GM18858 (cell line): ENCODE measurements around the gene COL23A1.

ENCODE experiments used
- ATAC-seq: cut with Tn5 transposase; IDR thresholded peaks from one replicate; pipeline ENCODE4 v1.9.1; 2021; ENCODE audit not compliant: unreplicated experiment

The COL23A1 gene

DNA sequence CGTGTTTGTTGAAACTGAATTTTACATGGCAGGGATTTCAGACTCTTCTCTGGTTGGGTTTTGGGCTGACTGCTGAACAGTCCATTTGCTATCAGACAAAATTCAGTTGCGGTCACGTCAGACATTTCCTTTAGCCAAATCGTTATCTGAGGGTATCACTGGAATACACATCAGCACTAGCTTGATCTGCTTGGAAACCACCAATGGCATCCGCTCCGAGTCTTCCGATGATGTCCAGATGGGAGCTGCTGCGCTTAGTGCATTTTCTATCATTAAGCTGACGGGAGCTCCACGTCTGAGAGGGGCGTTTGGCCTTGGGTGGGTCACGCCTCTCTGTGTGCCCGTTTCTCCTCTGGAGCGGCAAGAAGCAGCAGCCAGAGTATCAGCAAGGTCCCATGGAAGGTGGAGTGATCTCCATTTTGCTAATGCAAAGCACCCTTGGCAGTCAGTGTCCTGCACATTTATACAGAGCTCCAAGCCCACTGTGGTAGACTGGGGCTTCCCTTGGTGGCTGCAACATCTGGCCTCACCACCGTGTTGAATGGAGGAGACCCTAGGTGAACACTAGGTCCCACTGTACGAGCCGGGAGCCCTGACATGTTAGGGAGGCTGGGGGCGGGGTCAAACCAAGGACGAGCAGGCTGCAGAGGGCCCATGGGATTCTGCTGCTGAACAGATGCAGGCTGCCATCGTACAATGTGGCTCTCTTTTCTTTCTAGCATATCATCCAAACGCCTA is 223.0 kb downstream of the COL23A1 start:
- ATAC-seq, result no peak

DNA sequence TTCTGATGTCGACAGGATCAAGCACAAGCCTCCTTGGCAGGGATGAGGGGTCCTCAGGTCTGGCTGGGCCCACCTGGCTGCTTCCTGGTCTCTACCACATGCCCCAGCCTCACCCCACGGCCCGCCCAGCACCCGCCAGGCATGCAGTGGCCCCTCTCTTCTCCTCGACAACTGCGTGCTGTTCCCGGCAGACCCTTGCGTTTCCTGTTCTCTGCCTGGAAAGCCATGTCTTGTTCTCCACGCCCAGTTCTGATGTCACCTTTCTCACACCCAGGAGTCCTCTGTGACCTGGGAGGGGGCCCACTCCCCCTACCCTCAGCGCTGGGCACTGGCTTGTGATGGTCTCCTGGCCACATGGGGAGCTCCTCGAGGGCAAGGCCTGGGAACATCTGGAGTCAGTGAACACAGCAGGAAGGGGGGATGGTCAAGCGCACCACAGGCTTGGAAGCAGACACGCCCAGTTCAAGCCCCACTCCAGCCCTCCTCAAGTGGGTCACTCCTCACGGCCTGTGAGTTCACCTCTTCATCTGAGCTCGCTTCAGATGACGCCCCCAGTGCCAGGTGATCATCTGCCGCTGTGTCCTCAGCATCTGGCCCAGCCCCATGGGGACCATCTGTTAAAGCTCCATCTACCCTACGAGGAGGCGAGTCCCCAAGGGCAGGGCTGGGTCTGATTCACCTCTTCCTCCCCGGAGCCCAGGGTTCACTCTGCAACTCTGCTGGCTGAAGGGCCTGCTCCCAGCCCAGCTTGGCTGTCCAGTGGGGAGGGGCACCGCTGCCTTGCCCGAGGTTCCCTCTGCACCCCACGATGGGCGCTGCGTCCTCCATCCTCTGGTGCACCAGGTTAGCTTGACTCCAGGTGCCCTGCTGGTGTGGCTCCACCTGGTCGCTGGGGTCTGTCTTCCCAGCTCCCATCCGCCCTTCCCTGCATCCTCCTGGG is 224.4 kb downstream of the COL23A1 start:
- no peak for ATAC-seq

DNA sequence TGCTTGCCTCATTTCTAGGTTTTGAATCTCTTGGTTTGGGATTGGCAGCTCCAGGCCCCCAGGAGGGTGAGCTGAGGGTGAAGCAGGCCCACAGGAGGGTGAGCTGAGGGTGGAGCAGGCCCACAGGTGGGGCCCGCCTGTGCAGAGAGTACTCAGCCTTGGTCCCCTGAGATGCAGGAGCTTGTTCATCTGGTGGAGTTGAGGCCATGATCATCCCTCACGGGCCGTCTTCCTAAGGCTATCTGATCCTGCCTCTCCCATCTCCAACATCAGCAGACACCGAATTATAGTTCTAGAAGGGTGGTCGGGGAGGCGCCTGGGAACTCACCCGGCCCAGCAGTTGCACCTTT is 225.9 kb downstream of the COL23A1 start:
- no peak for ATAC-seq

DNA sequence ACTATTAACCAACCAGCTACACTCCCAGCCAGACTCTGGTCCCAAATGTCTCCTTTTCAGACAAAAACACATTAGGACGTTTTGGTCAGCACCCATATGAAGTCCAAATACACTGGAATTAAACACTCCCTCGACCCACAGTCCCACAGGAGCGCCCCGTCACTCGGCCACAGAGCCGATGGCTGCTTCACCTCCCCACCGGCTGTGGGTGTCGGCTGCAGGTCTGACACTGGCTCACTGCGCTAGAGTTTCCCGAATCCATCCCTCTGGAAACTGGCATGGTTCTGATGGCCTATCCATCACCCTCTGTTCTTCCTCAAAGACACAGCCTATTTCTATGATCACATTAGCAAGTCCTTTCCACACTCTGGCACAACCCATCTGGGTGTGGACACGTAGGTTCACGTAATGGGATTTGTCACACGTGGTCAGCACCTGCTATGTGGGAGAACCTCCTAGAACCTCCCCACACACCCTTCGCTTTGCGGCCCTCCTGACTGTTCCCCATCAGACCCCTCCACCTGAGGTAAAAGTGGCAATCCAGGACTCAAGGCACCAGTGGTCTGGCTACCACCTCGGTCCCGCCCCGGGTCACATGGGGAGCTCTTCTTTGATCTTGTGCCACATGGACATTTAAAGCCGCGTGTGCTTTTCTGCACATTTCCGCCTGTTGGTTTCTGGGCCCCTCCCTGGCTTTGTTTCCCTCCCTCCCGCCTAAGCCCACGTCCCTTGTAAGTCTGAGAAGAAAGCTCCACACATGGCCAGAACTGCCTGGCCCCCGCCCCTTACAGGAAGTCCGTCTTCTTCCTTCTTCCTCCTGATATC is 226.5 kb downstream of the COL23A1 start:
- no peak for ATAC-seq

DNA sequence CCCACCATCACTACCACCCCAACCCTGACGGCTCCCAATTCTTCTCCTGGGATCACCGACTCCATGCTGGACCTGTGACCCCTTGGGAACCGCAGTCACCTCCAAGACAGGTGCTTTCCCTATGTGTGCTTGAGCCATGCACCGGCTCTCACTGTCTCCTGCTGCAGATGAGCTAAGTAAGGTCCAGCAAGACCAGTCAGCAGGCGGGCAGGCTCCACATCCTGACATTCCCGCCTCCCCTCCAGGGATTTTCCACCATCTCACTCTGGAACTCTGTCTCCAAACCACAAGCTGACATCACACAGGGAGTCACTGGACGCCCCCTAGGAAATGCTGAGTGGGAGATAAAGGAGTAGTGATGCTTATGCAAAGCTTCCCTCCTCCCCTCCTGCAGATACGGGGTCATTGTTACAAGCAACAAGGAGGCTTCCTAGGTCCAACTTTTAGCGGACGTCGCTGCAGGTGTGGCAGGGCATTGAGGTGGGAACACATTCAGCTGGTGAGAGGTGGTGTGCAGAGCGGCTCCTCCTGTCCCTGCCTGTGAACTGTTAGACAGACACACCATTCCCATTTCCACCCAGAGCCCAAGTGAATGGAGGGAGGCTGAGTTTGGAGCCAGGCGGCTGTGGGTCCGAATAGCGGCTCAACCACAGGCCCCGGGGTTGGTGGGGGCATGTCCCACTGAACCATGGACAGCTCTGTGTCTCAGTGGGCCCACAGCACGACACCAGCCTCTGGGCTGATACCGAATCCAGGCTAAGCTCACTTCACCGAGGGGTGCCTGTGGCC is 228.3 kb downstream of the COL23A1 start:
- no peak for ATAC-seq

DNA sequence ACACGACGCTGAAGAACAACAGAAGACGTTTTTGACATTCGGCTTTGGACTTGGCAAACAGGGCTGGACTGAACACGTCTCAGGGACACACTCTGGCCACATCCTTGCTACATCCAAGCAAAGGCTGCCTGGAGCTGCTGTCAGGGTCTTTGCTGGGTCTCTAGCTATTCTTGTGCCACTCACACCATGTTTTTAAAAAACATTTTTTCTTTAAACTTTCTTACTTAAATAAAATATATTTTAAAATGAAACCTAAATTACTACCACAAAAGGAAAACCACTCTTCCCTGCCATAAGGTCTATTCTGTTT is 229.3 kb downstream of the COL23A1 start:
- no peak for ATAC-seq

DNA sequence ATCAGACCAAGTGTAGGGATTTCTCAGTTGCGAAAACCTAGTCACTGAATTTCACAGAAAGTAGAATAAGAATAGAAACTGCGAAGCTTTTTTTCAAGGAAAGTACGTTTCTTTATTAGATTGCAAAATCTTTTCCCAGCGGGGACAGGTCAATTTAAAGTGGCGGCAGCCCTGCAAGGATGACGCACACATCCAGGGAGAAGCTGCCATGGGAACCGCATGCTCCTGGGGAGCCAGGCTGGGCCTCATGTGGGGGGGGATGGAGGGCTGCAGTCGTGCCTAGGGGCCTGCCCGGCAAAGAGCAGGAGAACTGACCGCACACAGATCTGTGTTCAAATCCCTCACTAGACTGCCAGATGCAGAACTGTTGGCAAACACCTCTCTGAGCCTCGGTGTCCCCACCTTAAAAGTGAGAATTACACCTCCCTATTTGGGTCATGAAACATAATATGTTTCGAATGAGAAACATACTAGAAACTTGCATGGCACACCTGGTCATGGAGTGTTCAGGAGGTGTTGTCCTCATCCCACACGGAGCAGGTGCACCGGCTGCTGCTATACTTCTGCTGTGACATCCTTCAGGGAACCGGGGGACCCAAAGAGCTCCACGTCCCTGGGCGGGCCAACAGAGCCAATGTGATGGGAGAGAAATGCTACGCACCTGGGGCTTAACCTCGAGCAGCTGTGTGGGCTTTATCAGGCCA is 229.8 kb downstream of the COL23A1 start:
- ATAC-seq, result no peak

DNA sequence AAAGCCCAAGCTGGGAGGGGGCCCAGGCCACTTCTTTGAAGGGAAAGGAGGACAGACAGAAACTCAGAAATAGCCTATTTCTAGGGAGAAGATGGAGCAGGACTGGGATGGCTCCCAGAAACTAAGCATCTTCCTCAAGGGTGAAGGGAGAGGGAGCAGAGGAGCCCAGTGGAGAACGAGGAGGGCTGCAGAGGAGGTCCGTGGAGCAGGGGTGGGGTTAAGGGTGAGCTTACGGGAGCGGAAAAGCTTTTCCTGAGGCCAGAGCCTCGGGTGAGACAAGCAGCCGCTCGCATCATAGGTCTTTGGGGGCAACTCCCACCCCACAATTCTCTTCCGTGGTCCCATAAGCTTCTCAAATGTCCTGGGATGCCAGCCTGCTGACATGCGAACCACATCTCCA is 230.5 kb downstream of the COL23A1 start:
- ATAC-seq, result no peak

DNA sequence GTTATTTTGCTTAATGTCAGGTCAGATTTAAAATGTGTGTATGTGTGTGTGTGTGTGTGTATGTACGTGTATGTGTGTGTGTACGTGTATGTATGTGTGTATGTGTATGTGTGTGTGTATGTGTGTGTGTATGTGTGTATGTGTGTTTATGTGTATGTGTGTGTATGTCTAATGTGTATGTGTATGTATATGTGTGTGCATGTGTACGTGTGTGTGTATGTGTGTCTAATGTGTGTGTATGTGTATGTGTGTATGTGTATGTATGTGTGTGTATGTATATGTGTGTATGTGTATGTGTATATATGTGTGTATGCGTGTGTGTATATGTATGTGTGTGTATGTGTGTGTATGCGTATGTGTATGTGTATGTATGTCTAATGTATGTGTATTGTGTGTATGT is 232.5 kb downstream of the COL23A1 start:
- ATAC-seq, result no peak

DNA sequence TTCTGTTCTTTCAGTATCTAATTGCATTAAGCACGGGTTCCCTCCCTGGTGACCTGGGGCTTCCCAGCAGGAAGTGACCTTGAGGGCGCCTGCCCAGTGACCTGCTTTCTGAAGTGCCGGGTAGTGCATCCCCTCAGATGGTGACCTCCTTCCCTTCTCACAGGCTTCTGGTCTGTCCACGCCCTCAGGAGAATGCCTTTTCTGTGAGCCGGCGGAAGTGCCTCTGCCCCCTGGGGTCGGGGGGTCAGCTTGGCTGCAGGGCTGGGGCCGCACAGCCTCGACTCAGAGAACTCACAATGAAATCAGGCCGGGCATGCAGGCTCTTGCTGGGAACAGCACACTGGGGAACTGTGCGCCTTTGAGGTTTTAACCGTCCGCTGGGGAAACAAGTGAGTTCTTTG is 233.1 kb downstream of the COL23A1 start:
- no peak for ATAC-seq

DNA sequence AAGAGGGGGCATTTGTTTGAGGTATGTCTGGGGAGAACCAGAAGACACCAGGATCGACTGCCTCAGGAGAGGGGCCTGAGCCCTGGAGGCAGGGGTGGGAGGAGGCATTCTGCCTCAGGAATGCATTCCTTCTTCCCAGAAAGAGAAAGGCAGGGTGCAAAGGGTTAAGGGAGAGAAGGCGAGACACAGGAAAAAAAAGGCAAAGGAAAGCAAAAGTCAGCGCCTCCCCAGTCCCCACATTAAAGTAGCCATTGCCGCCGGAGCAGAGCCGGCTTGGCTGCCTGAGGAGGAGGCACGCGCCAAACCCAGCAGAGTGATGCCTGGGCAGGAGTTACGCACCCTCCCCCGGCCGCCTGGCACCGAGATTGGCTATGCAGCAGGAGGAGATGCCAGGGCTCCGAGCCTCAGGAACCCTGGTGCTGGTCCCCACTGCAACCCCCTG is 233.7 kb downstream of the COL23A1 start:
- ATAC-seq, result no peak

DNA sequence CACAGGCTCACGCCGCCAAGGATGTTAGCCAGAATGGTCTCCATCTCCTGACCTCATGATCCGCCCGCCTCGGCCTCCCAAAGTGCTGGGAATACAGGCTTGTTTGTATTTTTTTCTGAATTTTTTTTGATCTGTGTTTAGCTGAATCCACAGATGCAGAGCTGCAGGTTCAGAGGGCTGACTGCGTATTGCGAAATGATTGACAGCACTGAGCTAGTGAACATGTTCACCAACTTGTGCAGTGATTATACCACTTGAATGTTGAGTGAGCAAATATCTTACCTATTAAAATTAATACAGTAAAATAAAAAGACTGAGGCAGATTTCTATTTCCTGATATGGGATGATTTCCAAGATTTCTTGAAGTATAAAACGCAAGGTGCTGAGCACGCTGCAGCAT is 234.5 kb downstream of the COL23A1 start:
- ATAC-seq, result no peak

DNA sequence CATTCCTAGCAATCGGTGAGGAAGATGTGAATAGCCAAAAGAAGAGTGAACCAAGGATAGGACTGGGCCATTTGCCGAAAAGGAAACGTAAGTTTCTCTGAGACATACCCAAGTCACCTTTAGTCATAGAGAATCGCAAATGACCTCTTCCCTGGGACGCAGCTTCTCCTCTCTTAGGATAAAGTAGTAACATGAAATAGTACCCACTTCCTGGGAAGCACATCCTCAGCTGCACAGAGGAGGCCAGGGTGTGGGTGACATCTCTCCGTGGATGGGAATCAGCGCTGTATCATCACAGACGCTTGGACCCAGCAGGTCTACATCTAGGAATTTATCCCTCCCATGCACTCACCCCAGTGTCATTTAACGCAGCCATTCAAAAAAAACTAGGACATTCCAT is 236.7 kb downstream of the COL23A1 start:
- no peak for ATAC-seq

DNA sequence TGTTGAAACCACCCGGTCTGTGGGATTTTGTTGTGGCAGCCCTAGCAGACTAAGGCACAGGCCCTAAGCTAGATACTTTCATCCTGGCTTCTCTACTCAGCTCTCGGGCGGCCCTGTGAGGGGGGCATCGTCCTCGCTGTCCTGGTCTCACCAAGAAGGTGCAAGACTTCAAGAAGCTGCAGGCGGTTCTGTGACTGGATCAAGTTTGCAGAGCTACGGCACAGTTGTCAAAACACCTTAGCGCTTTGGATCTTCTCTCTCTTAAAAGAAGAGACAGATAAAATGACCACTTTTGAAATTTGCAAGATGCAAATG is 238.2 kb downstream of the COL23A1 start:
- no peak for ATAC-seq

DNA sequence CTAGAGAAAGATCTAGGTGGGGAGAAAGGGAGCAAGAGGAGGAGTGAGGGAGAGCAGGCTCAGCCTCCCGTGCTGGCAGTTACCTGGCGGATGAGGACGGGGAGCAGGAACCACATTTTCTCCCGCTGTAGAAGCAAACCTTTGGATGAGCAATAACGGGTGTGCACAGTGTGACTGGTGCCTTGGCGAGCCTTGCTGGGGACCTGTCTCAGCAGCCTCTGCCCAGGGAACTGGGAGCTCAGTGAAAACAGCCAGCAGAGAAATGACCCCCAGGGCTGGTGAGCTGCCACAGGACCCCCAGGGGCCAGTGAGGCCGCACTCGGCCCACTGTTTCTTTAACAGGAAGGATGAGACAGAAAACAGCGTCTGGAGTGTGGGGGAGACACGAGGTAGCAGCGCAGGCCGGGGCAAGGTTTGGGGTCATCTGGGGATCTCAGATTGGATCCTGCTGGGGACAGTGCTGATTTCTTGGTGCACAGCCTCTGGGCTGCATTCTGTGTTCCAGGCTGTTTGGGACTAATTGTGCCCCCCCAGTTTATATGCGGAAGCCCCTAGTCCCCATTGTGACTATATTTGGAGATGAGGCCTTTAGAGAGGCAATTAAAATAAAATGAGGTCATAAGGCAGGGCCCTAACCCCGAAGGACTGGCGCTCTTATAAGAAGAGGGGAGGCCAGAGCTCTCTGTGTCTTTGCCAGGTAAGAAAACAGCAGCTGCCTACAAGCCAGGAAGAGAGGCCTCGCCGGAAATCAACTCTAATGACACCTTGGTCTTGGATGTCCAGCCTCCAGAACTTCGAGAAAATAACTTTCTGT is 238.8 kb downstream of the COL23A1 start:
- ATAC-seq, result no peak

DNA sequence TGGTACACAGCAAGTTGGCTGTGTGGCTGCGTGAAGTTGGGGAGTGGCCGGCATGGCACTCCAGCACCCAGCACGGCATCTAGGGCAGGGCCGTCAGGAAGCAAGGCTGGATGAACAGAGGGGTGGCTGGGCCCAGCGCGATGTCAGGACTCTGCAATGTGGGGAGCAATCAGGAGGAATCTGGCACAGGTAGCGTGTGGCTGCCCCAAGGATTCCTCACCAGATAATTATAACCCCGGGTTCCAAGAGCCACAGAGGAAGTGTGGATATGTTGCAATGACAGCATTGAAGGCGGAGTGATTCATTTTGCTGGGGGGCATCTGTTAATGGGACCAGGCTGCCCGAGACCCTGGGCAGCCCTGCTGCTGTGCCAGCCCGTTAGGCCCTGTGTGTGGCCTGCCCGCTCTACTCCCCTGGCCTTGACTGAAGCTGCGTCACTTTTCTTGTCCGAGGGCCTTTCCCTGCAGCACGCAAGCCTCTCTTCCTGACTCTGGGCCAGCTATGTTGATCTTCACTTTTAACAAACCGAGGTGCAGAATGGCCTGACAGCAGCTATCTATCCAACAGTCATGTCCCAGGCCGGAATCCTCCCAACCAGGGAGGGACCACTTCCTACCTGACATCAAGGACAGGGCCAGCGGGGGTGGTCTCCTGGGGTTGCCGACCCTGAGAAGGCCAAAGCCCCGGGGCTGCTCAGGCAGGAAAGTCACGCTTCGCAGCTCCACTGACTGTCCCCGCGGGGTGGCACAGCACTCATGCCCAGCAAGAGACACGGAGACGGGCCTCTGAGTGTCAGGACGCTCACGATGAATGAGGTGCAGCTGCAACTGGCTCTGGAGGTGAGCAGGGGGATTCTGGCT is 239.6 kb downstream of the COL23A1 start:
- no peak for ATAC-seq

DNA sequence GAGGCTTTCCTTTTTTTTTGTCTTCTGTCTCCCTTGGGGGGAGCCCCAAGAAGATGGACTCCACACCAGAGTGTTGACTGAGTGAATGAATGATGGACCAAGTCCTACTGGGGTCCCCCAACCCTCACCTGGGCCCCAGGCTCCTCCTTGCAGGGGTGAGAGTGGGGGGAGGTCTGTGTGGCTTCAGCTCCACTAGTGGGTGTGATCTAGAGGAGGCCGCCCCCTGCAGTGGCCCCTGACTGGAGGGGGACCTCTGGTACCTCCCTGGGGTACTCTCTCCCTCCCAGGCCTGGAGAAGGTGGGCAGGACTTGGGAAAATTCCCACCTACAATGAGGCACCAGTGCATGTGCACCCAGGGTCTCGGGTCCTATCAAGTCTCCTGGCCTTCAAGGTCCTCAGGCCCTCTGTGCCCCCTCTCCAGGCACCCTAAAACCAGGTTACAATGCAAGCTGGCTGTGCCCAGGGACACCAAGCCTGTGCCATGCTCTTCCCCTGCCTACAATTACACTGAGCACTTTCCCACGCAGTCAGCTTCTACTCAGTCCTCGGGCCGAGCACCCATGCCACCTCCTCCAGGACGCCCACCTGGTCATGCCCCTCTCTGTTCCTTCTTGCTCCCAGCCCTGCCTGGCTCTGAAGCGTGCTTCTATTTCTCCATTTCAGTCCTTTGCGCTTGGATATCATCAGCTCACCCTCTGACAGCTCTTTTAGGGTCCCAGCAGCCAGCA is 240.4 kb downstream of the COL23A1 start:
- no peak for ATAC-seq

DNA sequence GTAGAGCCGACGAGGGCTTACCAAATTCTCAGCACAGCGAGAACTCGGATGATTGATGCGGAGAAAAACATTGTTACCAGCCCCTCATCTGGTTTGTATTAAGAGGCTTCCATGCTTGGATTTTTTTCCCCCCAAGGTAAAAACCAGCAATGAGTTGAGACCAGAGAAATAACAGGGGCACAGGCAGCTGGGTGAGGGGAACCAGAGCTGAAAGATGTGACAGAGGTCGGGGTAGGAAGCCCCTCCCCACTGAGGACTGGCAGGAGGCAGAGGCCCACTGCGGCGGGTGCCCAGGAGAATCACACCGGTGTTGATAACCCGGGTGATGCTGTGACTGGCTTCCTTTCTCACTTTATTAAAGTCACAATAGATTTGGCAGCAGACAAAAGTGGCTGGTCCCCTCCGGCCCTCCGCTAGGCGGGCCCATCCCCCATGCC is 241.1 kb downstream of the COL23A1 start:
- no peak for ATAC-seq
